Lower lobe of right lung (tissue), 2 donors: ENCODE results near the gene NUDT16. TPM values are rescaled to one million over a fixed set of nuclear protein-coding genes. Genes with fewer than 3 reads are reported as not detected.

Experiments
- ATAC-seq, 2 donors: fragments of 200-7000 bp; cut with Tn5 transposase; one replicate each; pipeline ENCODE4 v1.9.1; 2020 to 2022; ENCODE audit warnings: mild to moderate bottlenecking in 2 of 2, moderate library complexity in 2 of 2
- DNase-seq: peaks from one replicate; pipeline ENCODE4 v3.0.0-alpha.2; 2020
- H3K27ac ChIP-seq: fragments of 200-600 bp; one replicate; pipeline ENCODE4 v1.8.0; 2022
- H3K27me3 ChIP-seq: fragments of 200-600 bp; one replicate; pipeline ENCODE4 v1.8.0; 2022; ENCODE audit warnings: low read depth
- H3K36me3 ChIP-seq: fragments of 200-600 bp; one replicate; pipeline ENCODE4 v1.8.0; 2022; ENCODE audit warnings: mild to moderate bottlenecking
- H3K4me1 ChIP-seq: fragments of 200-600 bp; one replicate; pipeline ENCODE4 v1.8.0; 2022
- H3K4me3 ChIP-seq: fragments of 200-600 bp; one replicate; pipeline ENCODE4 v1.8.0; 2022; ENCODE audit warnings: mild to moderate bottlenecking
- H3K9me3 ChIP-seq: fragments of 200-600 bp; one replicate; pipeline ENCODE4 v1.8.0; 2022
- CTCF ChIP-seq: fragments of 200-600 bp; IDR thresholded peaks from one replicate; pipeline ENCODE4 v1.8.0; 2022; ENCODE audit warnings: antibody characterized with exemption, mild to moderate bottlenecking
- intact Hi-C: fragments of 100-400 bp; cut with DNase I; formaldehyde crosslinking; loops from one replicate; pipeline ENCODE4 v1.11.0; 2022
- total RNA-seq: library from RNA; stranded (reverse); fragmentation: NEBNext Ultra II Directional; extraction: Animal tissue kit (Norgen Biotek cat#: 25700); gene quantifications from one replicate; pipeline ENCODE4 v1.2.1, GENCODE V29; 2021
- donor health status: DM: no; HTN: yes; CAD: no; lungs with severe emphysema.

Gene NUDT16
- total RNA-seq, 1 donor from 2014 or later: 38.7 TPM

GRCh38 chr3:131349946-131350347, 31.6 kb upstream of the NUDT16 start:
- Histone ChIP-seq H3K27me3 (no peaks in the 10 kb centered on the region), H3K9me3 (no peaks in the 10 kb centered on the region), H3K4me3 (no peak overlapping the region), H3K27ac (no peak overlapping the region), H3K36me3 (no peaks in the 10 kb centered on the region), H3K4me1 (peaks cover 8% of the 10 kb centered on the region)
- DNase-seq (no peak), ATAC-seq (peak in 1 of 2 donors; percentile 31)
- intact Hi-C loops: no loop called here
- TF ChIP-seq CTCF: no peak

GRCh38 chr3:131350506-131350905, 31.1 kb upstream of the NUDT16 start:
- H3K36me3 ChIP-seq: no peaks in the 10 kb centered on the region
- H3K27ac ChIP-seq: no peak overlapping the region
- no peaks in the 10 kb centered on the region for H3K9me3 ChIP-seq
- TF ChIP-seq CTCF: no peak
- no peak for DNase-seq
- peaks cover 8% of the 10 kb centered on the region for H3K4me1 ChIP-seq
- no peak for ATAC-seq
- H3K27me3 ChIP-seq: no peaks in the 10 kb centered on the region
- H3K4me3 ChIP-seq: no peak overlapping the region
- intact Hi-C loops: no loop called here

GRCh38 chr3:131353016-131353877, 28.3 kb upstream of the NUDT16 start:
- DNase-seq (no peak), ATAC-seq (peak in 1 of 2 donors; percentile 33)
- H3K27me3 ChIP-seq: no peaks in the 10 kb centered on the region
- intact Hi-C loops: no loop called here
- no peaks in the 10 kb centered on the region for H3K9me3 ChIP-seq
- TF ChIP-seq CTCF: no peak
- no peaks in the 10 kb centered on the region for H3K36me3 ChIP-seq
- no peak overlapping the region for H3K27ac ChIP-seq
- H3K4me1 ChIP-seq: peaks cover 8% of the 10 kb centered on the region
- H3K4me3 ChIP-seq: no peak overlapping the region

- TF ChIP-seq CTCF: no peak
- Histone ChIP-seq H3K27ac (no peak overlapping the region), H3K4me3 (no peak overlapping the region), H3K9me3 (no peaks in the 10 kb centered on the region), H3K36me3 (no peaks in the 10 kb centered on the region), H3K27me3 (no peaks in the 10 kb centered on the region), H3K4me1 (peaks cover 8% of the 10 kb centered on the region)
- DNase-seq (no peak), ATAC-seq (no peak)
- intact Hi-C loops: no loop called here
Observed at GRCh38 chr3:131353986-131354385, 27.6 kb upstream of the NUDT16 start.

- H3K27me3 ChIP-seq: no peaks in the 10 kb centered on the region
- H3K4me1 ChIP-seq: peaks cover 8% of the 10 kb centered on the region
- intact Hi-C loops: no loop called here
- no peak for TF ChIP-seq CTCF
- no peaks in the 10 kb centered on the region for H3K9me3 ChIP-seq
- H3K36me3 ChIP-seq: no peaks in the 10 kb centered on the region
- no peak for ATAC-seq
- no peak overlapping the region for H3K27ac ChIP-seq
- H3K4me3 ChIP-seq: no peak overlapping the region
- no peak for DNase-seq
Observed at GRCh38 chr3:131356006-131356595, 25.5 kb upstream of the NUDT16 start.
